Panc1 (cell line): ENCODE measurements around the gene KCNH1. TPM values are rescaled to one million over a fixed set of nuclear protein-coding genes. Genes with fewer than 3 reads are reported as not detected.

ENCODE experiments used
- ATAC-seq: fragments of 200-7000 bp; cut with Tn5 transposase; 2 replicates; pipeline ENCODE4 v1.9.1; 2020; ENCODE audit warnings: mild to moderate bottlenecking, moderate library complexity
- BruUV-seq: library from RNA; stranded (reverse); fragments of 400-500 nt; replicated peaks from 2 replicates; lab custom pipeline; 2021; lab: Mats Ljungman, UMichigan
- CTCF ChIA-PET: fragments of 300-600 bp; sonication (Branson Sonifier 250); formaldehyde crosslinking; loops from one replicate; lab custom pipeline; 2022; ENCODE audit warnings: antibody characterized with exemption; lab: Charles Lee
- POLR2A ChIA-PET: fragments of 300-600 bp; sonication (Branson Sonifier 250); formaldehyde crosslinking; loops from one replicate; lab custom pipeline; 2022; ENCODE audit warnings: antibody characterized with exemption; lab: Charles Lee
- DNase-seq: peaks from one replicate; pipeline ENCODE4 v3.0.0-alpha.2; 2010; ENCODE audit warnings: low read depth, low spot score
- H3K27ac ChIP-seq: 2 replicates; pipeline ENCODE4 v1.5.1; 2011; ENCODE audit warnings: mild to moderate bottlenecking, low read length, inconsistent platforms
- H3K27me3 ChIP-seq: fragments of 200-500 bp; sonication (Bioruptor generic); 2 replicates; pipeline ENCODE4 v1.6.0; 2014; ENCODE audit warnings: low read length, inconsistent platforms; ENCODE audit not compliant: control insufficient read depth, insufficient read depth
- H3K36me3 ChIP-seq: fragments of 200-500 bp; sonication (Bioruptor generic); 2 replicates; pipeline ENCODE4 v1.5.1; 2014; ENCODE audit warnings: inconsistent platforms, mild to moderate bottlenecking, low read length, moderate library complexity; ENCODE audit not compliant: control insufficient read depth, insufficient read depth
- H3K4me1 ChIP-seq: 2 replicates; pipeline ENCODE4 v1.5.1; 2011; ENCODE audit warnings: inconsistent platforms, mild to moderate bottlenecking, low read length, moderate library complexity; ENCODE audit not compliant: control insufficient read depth, insufficient read depth
- H3K4me3 ChIP-seq, 2 experiments: 2 replicates each; pipeline ENCODE4 v1.5.1; 2011 to 2012; ENCODE audit warnings: low read depth in 2 of 2, low read length in 2 of 2, mild to moderate bottlenecking in 2 of 2, inconsistent platforms in 1 of 2, moderate library complexity in 1 of 2
- H3K9me3 ChIP-seq: fragments of 200-500 bp; sonication (Bioruptor generic); 2 replicates; pipeline ENCODE4 v1.5.1; 2014; ENCODE audit warnings: low read depth, mild to moderate bottlenecking, inconsistent platforms, low read length, moderate library complexity; ENCODE audit not compliant: control insufficient read depth, insufficient read depth
- POLR2AphosphoS5 ChIP-seq: IDR thresholded peaks from 2 replicates; pipeline ENCODE4 v1.6.1; 2012; ENCODE audit warnings: mild to moderate bottlenecking, low read depth, low read length, moderate library complexity
- SIN3A ChIP-seq: IDR thresholded peaks from 2 replicates; pipeline ENCODE4 v1.6.1; 2012; ENCODE audit warnings: low read depth, mild to moderate bottlenecking, low read length, moderate library complexity, borderline replicate concordance; ENCODE audit not compliant: insufficient read depth
- TCF7L2 ChIP-seq: IDR thresholded peaks from 2 replicates; pipeline ENCODE4 v1.6.1; 2011; ENCODE audit warnings: mild to moderate bottlenecking, low read depth, low read length, inconsistent platforms
- in situ Hi-C: cut with HindIII; loops from 2 replicates; pipeline ENCODE4 v1.10.0; 2016; ENCODE audit warnings: low sequenced_read_pairs, low pct_unique_long_range_greater_than_20kb
- intact Hi-C: fragments of 100-400 bp; cut with micrococcal nuclease; formaldehyde crosslinking; loops from one replicate; pipeline ENCODE4 v1.10.0; 2022; ENCODE audit not compliant: unreplicated experiment
- total RNA-seq: library from RNA; stranded (reverse); gene quantifications from one replicate; pipeline ENCODE4 v1.2.1, GENCODE V29; 2021; ENCODE audit not compliant: unreplicated experiment
- TF ChIP-seq, protein P1 (sequence below): fragments of 450-650 bp; IDR thresholded peaks from 2 replicates; pipeline ENCODE4 v1.5.1; 2017; ENCODE audit warnings: mild to moderate bottlenecking
- TF ChIP-seq, protein P2 (sequence below), 2 experiments: IDR thresholded peaks; 2 replicates each; pipeline ENCODE4 v1.6.1; 2011 to 2012; ENCODE audit warnings: low read depth in 2 of 2, control low read depth in 1 of 2, low read length in 1 of 2, mild to moderate bottlenecking in 1 of 2, moderate library complexity in 1 of 2; ENCODE audit not compliant: insufficient read depth in 1 of 2

Gene KCNH1
- total RNA-seq, 1 experiment from 2014 or later = not detected

DNA sequence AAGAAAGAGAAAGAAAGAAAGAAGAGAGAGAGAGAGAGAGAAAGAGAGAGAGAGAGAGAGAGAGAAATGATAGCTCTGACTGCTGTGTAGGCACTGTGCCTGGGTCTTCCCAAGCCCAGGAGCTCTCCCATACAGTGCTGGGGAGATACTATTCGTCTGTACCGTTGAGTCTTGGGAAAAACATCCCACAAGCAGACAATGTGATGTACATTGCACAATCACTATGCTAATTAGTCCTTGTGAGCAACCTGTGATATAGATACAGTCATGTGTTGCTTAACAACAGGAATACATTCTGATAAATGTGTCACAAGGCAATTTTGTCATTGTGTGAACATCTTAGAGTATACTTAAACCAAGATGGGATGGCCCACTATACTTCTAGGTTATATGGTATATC is 424.2 kb downstream of the KCNH1 start:
- Histone ChIP-seq H3K4me1 (no peaks in the 10 kb centered on the region), H3K36me3 (no peaks in the 10 kb centered on the region), H3K9me3 (no peaks in the 10 kb centered on the region), H3K27me3 (no peaks in the 10 kb centered on the region; the same call in 1 of the 2 replicates), H3K4me3 (no peak overlapping the region), H3K27ac (no peak overlapping the region)
- POLR2A ChIA-PET = no interaction called here
- intact Hi-C loops (loop anchor here (10.0 kb wide), 1 partner anchor 425 kb away; the partner anchor contains the start of gene KCNH1), in situ Hi-C loops (no loop called here)
- no peak for DNase-seq
- TF ChIP-seq POLR2AphosphoS5 = no peak
- TF ChIP-seq, protein P1, sequence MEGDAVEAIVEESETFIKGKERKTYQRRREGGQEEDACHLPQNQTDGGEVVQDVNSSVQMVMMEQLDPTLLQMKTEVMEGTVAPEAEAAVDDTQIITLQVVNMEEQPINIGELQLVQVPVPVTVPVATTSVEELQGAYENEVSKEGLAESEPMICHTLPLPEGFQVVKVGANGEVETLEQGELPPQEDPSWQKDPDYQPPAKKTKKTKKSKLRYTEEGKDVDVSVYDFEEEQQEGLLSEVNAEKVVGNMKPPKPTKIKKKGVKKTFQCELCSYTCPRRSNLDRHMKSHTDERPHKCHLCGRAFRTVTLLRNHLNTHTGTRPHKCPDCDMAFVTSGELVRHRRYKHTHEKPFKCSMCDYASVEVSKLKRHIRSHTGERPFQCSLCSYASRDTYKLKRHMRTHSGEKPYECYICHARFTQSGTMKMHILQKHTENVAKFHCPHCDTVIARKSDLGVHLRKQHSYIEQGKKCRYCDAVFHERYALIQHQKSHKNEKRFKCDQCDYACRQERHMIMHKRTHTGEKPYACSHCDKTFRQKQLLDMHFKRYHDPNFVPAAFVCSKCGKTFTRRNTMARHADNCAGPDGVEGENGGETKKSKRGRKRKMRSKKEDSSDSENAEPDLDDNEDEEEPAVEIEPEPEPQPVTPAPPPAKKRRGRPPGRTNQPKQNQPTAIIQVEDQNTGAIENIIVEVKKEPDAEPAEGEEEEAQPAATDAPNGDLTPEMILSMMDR = no peak
- no peak for TF ChIP-seq SIN3A
- TF ChIP-seq, protein P2, sequence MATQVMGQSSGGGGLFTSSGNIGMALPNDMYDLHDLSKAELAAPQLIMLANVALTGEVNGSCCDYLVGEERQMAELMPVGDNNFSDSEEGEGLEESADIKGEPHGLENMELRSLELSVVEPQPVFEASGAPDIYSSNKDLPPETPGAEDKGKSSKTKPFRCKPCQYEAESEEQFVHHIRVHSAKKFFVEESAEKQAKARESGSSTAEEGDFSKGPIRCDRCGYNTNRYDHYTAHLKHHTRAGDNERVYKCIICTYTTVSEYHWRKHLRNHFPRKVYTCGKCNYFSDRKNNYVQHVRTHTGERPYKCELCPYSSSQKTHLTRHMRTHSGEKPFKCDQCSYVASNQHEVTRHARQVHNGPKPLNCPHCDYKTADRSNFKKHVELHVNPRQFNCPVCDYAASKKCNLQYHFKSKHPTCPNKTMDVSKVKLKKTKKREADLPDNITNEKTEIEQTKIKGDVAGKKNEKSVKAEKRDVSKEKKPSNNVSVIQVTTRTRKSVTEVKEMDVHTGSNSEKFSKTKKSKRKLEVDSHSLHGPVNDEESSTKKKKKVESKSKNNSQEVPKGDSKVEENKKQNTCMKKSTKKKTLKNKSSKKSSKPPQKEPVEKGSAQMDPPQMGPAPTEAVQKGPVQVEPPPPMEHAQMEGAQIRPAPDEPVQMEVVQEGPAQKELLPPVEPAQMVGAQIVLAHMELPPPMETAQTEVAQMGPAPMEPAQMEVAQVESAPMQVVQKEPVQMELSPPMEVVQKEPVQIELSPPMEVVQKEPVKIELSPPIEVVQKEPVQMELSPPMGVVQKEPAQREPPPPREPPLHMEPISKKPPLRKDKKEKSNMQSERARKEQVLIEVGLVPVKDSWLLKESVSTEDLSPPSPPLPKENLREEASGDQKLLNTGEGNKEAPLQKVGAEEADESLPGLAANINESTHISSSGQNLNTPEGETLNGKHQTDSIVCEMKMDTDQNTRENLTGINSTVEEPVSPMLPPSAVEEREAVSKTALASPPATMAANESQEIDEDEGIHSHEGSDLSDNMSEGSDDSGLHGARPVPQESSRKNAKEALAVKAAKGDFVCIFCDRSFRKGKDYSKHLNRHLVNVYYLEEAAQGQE (IDR thresholded peaks at IDR 0.05; ENCODE audit: insufficient read depth in 1 of 2, low read depth in 2 of 2, low read length in 1 of 2) = no peak
- no peak for TF ChIP-seq TCF7L2
- BruUV-seq = no TSS peak
- ATAC-seq = no peak
- CTCF ChIA-PET = no interaction called here

DNA sequence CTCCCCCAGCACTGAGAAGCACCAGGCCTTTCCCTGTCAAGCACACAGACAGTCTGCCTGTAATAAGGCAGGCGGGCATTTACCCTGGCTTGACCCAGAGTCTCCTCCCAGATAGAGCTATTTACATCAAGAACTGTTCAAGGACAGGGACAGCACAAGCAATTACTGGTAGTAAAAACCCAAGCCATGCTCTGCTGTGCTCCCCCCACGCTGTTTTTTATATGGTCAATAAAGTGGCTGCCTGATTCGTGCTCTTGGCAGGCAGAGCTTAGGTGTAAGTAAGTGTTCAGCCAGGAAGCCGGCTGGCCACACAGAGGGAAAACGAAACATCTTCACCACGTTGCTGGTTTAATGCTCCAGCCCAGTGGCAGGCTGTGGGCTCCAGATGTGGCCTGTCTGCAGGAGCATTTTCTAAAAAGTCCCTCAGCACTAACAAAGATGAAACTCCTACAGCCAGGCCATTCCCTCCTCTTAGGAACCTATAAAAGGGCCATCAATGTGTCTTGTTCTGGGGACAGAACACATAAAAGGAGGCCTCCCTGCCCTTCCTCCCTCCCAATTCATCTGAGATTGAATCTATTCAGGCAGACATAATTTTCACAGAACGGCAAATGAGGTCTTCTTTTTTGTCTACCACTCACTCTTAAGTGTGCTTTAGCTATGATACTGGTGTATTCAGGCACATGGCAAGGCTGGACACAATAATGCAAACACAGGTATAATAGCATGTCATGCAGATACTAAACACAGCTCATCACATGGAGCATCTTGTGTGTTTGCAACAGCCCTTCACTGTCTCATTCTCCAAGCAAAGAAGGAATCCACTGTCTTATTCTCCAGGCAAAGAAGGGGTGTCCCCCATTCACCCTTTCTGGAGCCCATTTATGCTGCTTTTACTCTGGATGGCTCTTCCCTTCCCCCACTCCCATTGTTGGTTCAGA is 426.4 kb downstream of the KCNH1 start:
- POLR2A ChIA-PET = no interaction called here
- H3K4me1 ChIP-seq = no peaks in the 10 kb centered on the region
- no peaks in the 10 kb centered on the region for H3K36me3 ChIP-seq
- H3K9me3 ChIP-seq = no peaks in the 10 kb centered on the region
- no TSS peak for BruUV-seq
- in situ Hi-C loops (no loop called here), intact Hi-C loops (loop anchor here (10.0 kb wide), 1 partner anchor 427 kb away; the partner anchor contains the start of gene KCNH1)
- CTCF ChIA-PET = no interaction called here
- no peak overlapping the region for H3K27ac ChIP-seq
- TF ChIP-seq SIN3A = no peak
- TF ChIP-seq POLR2AphosphoS5 = no peak
- TF ChIP-seq, protein P2 (IDR thresholded peaks at IDR 0.05; ENCODE audit: insufficient read depth in 1 of 2, low read depth in 2 of 2, low read length in 1 of 2) = no peak
- no peak for TF ChIP-seq TCF7L2
- TF ChIP-seq, protein P1 = no peak
- no peaks in the 10 kb centered on the region; the same call in 1 of the 2 replicates for H3K27me3 ChIP-seq
- no peak overlapping the region for H3K4me3 ChIP-seq
- DNase-seq (no peak), ATAC-seq (no peak)
